HG02943 (cell line): ENCODE measurements around the gene PTPRB.

ENCODE experiments used
- ATAC-seq: cut with Tn5 transposase; IDR thresholded peaks from one replicate; pipeline ENCODE4 v1.9.1; 2021; ENCODE audit warnings: mild to moderate bottlenecking, low read depth, moderate library complexity; ENCODE audit not compliant: unreplicated experiment

PTPRB gene

GRCh38 chr12:70644861-70645260 is 7.6 kb upstream of the PTPRB start:
- ATAC-seq, result no peak

GRCh38 chr12:70643939-70644338 is 6.7 kb upstream of the PTPRB start:
- ATAC-seq, result no peak

- ATAC-seq, result no peak
Observed at GRCh38 chr12:70641691-70642090, 4.5 kb upstream of the PTPRB start.

GRCh38 chr12:70640901-70641300 is 3.7 kb upstream of the PTPRB start:
- ATAC-seq, result no peak

- no peak for ATAC-seq
Observed at GRCh38 chr12:70639535-70639934, 2.3 kb upstream of the PTPRB start.

GRCh38 chr12:70638639-70639360 is 1.6 kb upstream of the PTPRB start:
- no peak for ATAC-seq

- ATAC-seq, result no peak
Observed at GRCh38 chr12:70635755-70636154, 1.5 kb downstream of the PTPRB start.

- no peak for ATAC-seq
Observed at GRCh38 chr12:70628701-70629480, 8.3 kb downstream of the PTPRB start.

- ATAC-seq, result no peak
Observed at GRCh38 chr12:70627677-70628076, 9.6 kb downstream of the PTPRB start.

GRCh38 chr12:70626180-70626579 is 11.0 kb downstream of the PTPRB start:
- no peak for ATAC-seq

- ATAC-seq, result no peak
Observed at GRCh38 chr12:70619471-70620152, 17.6 kb downstream of the PTPRB start.

GRCh38 chr12:70618371-70618770 is 18.9 kb downstream of the PTPRB start:
- no peak for ATAC-seq

- ATAC-seq, result no peak
Observed at GRCh38 chr12:70617450-70617849, 19.8 kb downstream of the PTPRB start.

- ATAC-seq, result no peak
Observed at GRCh38 chr12:70615174-70615866, 21.9 kb downstream of the PTPRB start.

- no peak for ATAC-seq
Observed at GRCh38 chr12:70609739-70610491, 27.3 kb downstream of the PTPRB start.

GRCh38 chr12:70609203-70609602 is 28.0 kb downstream of the PTPRB start:
- no peak for ATAC-seq

- ATAC-seq, result no peak
Observed at GRCh38 chr12:70608184-70608583, 29.0 kb downstream of the PTPRB start.

GRCh38 chr12:70607107-70607506 is 30.1 kb downstream of the PTPRB start:
- no peak for ATAC-seq

GRCh38 chr12:70605976-70606375 is 31.3 kb downstream of the PTPRB start:
- no peak for ATAC-seq

GRCh38 chr12:70604662-70605061 is 32.6 kb downstream of the PTPRB start:
- ATAC-seq, result no peak
